ENCODE measurements around the gene OASL. TPM values are rescaled to one million over a fixed set of nuclear protein-coding genes. Genes with fewer than 3 reads are reported as not detected.
"Not testable (repeated sequence)": the region's sequence is repeated elsewhere in the genome, so short reads cannot be mapped to it uniquely, and the experiment has no call there.

Gene OASL
- total and polyA plus RNA-seq, 4 donors = 0.60 to 11.1 (median 9.2) TPM

GRCh38 chr12:121084229-121084628, 45.2 kb upstream of the OASL start:
- Histone ChIP-seq H3K27me3 (ENCODE audit: control insufficient read depth in 3 of 3, insufficient read depth in 3 of 3, low read length in 2 of 3) (no peaks in the 10 kb centered on the region), H3K4me3 (no peak overlapping the region), H3K36me3 (ENCODE audit: control insufficient read depth in 4 of 4, insufficient read depth in 4 of 4, low read length in 4 of 4) (no peaks in the 10 kb centered on the region), H3K4me1 (ENCODE audit: control insufficient read depth in 5 of 5, insufficient read depth in 5 of 5, low read length in 5 of 5) (peaks cover 0 to 4% (median 0%) of the 10 kb centered on the region in 5 donors), H3K9me3 (ENCODE audit: control insufficient read depth in 4 of 4, insufficient read depth in 3 of 4, low read length in 3 of 4) (no peaks in the 10 kb centered on the region), H3K27ac (ENCODE audit: low read depth in 1 of 2, low read length in 1 of 2) (no peak overlapping the region), H3K9ac (ENCODE audit: insufficient read depth in 1 of 2, low read length in 2 of 2) (no peak overlapping the region)
- TF ChIP-seq, protein P1, sequence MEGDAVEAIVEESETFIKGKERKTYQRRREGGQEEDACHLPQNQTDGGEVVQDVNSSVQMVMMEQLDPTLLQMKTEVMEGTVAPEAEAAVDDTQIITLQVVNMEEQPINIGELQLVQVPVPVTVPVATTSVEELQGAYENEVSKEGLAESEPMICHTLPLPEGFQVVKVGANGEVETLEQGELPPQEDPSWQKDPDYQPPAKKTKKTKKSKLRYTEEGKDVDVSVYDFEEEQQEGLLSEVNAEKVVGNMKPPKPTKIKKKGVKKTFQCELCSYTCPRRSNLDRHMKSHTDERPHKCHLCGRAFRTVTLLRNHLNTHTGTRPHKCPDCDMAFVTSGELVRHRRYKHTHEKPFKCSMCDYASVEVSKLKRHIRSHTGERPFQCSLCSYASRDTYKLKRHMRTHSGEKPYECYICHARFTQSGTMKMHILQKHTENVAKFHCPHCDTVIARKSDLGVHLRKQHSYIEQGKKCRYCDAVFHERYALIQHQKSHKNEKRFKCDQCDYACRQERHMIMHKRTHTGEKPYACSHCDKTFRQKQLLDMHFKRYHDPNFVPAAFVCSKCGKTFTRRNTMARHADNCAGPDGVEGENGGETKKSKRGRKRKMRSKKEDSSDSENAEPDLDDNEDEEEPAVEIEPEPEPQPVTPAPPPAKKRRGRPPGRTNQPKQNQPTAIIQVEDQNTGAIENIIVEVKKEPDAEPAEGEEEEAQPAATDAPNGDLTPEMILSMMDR (IDR thresholded peaks at IDR 0.05; ENCODE audit: control extremely low read depth, extremely low read depth) = no peak
- ATAC-seq (ENCODE audit: insufficient read depth, low FRiP score) (no peak), DNase-seq (no peak)
- 75 to 90% methylated on average over 3 of the region's 3 CpGs for WGBS, 2 donors

GRCh38 chr12:121080909-121081308, 41.9 kb upstream of the OASL start:
- ATAC-seq (ENCODE audit: insufficient read depth, low FRiP score) (no peak), DNase-seq (no peak)
- Histone ChIP-seq H3K36me3 (ENCODE audit: control insufficient read depth in 4 of 4, insufficient read depth in 4 of 4, low read length in 4 of 4) (no peaks in the 10 kb centered on the region), H3K27ac (ENCODE audit: low read depth in 1 of 2, low read length in 1 of 2) (no peak overlapping the region), H3K9me3 (ENCODE audit: control insufficient read depth in 4 of 4, insufficient read depth in 3 of 4, low read length in 3 of 4) (no peaks in the 10 kb centered on the region), H3K9ac (ENCODE audit: insufficient read depth in 1 of 2, low read length in 2 of 2) (no peak overlapping the region), H3K4me3 (no peak overlapping the region), H3K27me3 (ENCODE audit: control insufficient read depth in 3 of 3, insufficient read depth in 3 of 3, low read length in 2 of 3) (no peaks in the 10 kb centered on the region), H3K4me1 (ENCODE audit: control insufficient read depth in 5 of 5, insufficient read depth in 5 of 5, low read length in 5 of 5) (no peaks in the 10 kb centered on the region)
- 97 to 99% methylated on average over 2 of the region's 2 CpGs for WGBS, 2 donors
- TF ChIP-seq, protein P1 (IDR thresholded peaks at IDR 0.05; ENCODE audit: control extremely low read depth, extremely low read depth) = no peak

- WGBS, 2 donors = 86 to 97% methylated on average over 13 of the region's 13 CpGs
- no peak for DNase-seq
- H3K27ac ChIP-seq (ENCODE audit: low read depth in 1 of 2, low read length in 1 of 2) = no peak overlapping the region
- H3K4me3 ChIP-seq = no peak overlapping the region
- no peaks in the 10 kb centered on the region for H3K4me1 ChIP-seq (ENCODE audit: control insufficient read depth in 5 of 5, insufficient read depth in 5 of 5, low read length in 5 of 5)
- ATAC-seq (ENCODE audit: insufficient read depth, low FRiP score) = no peak
- H3K36me3 ChIP-seq (ENCODE audit: control insufficient read depth in 4 of 4, insufficient read depth in 4 of 4, low read length in 4 of 4) = no peaks in the 10 kb centered on the region
- H3K27me3 ChIP-seq (ENCODE audit: control insufficient read depth in 3 of 3, insufficient read depth in 3 of 3, low read length in 2 of 3) = no peaks in the 10 kb centered on the region
- TF ChIP-seq, protein P1 (IDR thresholded peaks at IDR 0.05; ENCODE audit: control extremely low read depth, extremely low read depth) = no peak
- no peaks in the 10 kb centered on the region for H3K9me3 ChIP-seq (ENCODE audit: control insufficient read depth in 4 of 4, insufficient read depth in 3 of 4, low read length in 3 of 4)
- no peak overlapping the region for H3K9ac ChIP-seq (ENCODE audit: insufficient read depth in 1 of 2, low read length in 2 of 2)
Measured at GRCh38 chr12:121079736-121080272, 40.8 kb upstream of the OASL start.

DNA sequence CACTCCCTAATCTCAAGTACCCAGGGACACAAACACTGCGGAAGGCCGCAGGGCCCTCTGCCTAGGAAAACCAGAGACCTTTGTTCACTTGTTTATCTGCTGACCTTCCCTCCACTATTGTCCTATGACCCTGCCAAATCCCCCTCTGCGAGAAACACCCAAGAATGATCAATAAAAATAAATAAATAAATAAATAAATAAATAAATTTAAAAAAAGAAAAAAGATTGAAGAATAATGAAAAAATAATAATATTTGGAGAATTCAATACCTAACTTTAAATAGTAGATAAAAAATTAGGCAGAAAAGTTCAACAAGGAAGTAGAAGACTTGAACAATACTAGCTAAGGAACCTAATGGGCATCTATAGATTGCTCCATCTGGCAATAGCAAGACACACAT, 38.4 kb upstream of the OASL start:
- WGBS, 2 donors = 93% methylated on average over 1 of the region's 3 CpGs
- not testable (repeated sequence) for DNase-seq; ATAC-seq (ENCODE audit: insufficient read depth, low FRiP score); H3K4me3 ChIP-seq; H3K4me1 ChIP-seq (ENCODE audit: control insufficient read depth in 5 of 5, insufficient read depth in 5 of 5, low read length in 5 of 5); H3K9ac ChIP-seq (ENCODE audit: insufficient read depth in 1 of 2, low read length in 2 of 2); H3K27me3 ChIP-seq (ENCODE audit: control insufficient read depth in 3 of 3, insufficient read depth in 3 of 3, low read length in 2 of 3); H3K36me3 ChIP-seq (ENCODE audit: control insufficient read depth in 4 of 4, insufficient read depth in 4 of 4, low read length in 4 of 4); H3K27ac ChIP-seq (ENCODE audit: low read depth in 1 of 2, low read length in 1 of 2); H3K9me3 ChIP-seq (ENCODE audit: control insufficient read depth in 4 of 4, insufficient read depth in 3 of 4, low read length in 3 of 4)

- not testable (repeated sequence) for H3K4me1 ChIP-seq (ENCODE audit: control insufficient read depth in 5 of 5, insufficient read depth in 5 of 5, low read length in 5 of 5); ATAC-seq (ENCODE audit: insufficient read depth, low FRiP score); H3K27me3 ChIP-seq (ENCODE audit: control insufficient read depth in 3 of 3, insufficient read depth in 3 of 3, low read length in 2 of 3); H3K9ac ChIP-seq (ENCODE audit: insufficient read depth in 1 of 2, low read length in 2 of 2); H3K9me3 ChIP-seq (ENCODE audit: control insufficient read depth in 4 of 4, insufficient read depth in 3 of 4, low read length in 3 of 4); H3K36me3 ChIP-seq (ENCODE audit: control insufficient read depth in 4 of 4, insufficient read depth in 4 of 4, low read length in 4 of 4); H3K27ac ChIP-seq (ENCODE audit: low read depth in 1 of 2, low read length in 1 of 2); H3K4me3 ChIP-seq; DNase-seq
- 92 to 93% methylated on average over 23 to 33 of the region's 33 CpGs for WGBS, 2 donors
Measured at GRCh38 chr12:121075911-121076310, 36.9 kb upstream of the OASL start.
